HepG2 (cell line): Measurements from ENCODE around the gene LGALS7B. TPM values are rescaled to one million over a fixed set of nuclear protein-coding genes. Genes with fewer than 3 reads are reported as not detected.

Source experiments
- ELK4 ChIP-seq: sonication (generic); formaldehyde crosslinking; IDR thresholded peaks from 2 replicates; pipeline ENCODE4 v1.9.0; 2021; ENCODE audit warnings: missing genetic modification reagents, borderline replicate concordance
- GABPB1 ChIP-seq: IDR thresholded peaks from 2 replicates; pipeline ENCODE4 v1.6.1; 2016; ENCODE audit warnings: mild to moderate bottlenecking, missing genetic modification reagents, moderate library complexity, missing compliant biosample characterization
- HIVEP1 ChIP-seq: sonication (generic); formaldehyde crosslinking; IDR thresholded peaks from 2 replicates; pipeline ENCODE4 v1.4.0; 2020; ENCODE audit warnings: mild to moderate bottlenecking, missing genetic modification reagents
- KLF6 ChIP-seq: IDR thresholded peaks from 2 replicates; pipeline ENCODE4 v1.8.0; 2016; ENCODE audit warnings: missing biosample characterization, missing genetic modification reagents
- MIXL1 ChIP-seq: IDR thresholded peaks from 2 replicates; pipeline ENCODE4 v1.6.1; 2016
- MLX ChIP-seq: IDR thresholded peaks from 2 replicates; pipeline ENCODE4 v1.6.1; 2016
- MXI1 ChIP-seq: IDR thresholded peaks from 3 replicates; pipeline ENCODE4 v1.6.1; 2012; ENCODE audit warnings: low read depth, low read length, inconsistent platforms, borderline replicate concordance
- TRAFD1 ChIP-seq: sonication (generic); formaldehyde crosslinking; IDR thresholded peaks from 2 replicates; pipeline ENCODE4 v1.5.1; 2020; ENCODE audit warnings: missing genetic modification reagents, mild to moderate bottlenecking, borderline replicate concordance
- ZBTB33 ChIP-seq: sonication (generic); formaldehyde crosslinking; IDR thresholded peaks from 2 replicates; pipeline ENCODE4 v1.4.0; 2020; ENCODE audit warnings: missing genetic modification reagents
- ZNF281 ChIP-seq: sonication (generic); formaldehyde crosslinking; IDR thresholded peaks from 2 replicates; pipeline ENCODE4 v1.4.0; 2020; ENCODE audit warnings: missing genetic modification reagents, borderline replicate concordance
- ZNF468 ChIP-seq: sonication (generic); formaldehyde crosslinking; IDR thresholded peaks from 2 replicates; pipeline ENCODE4 v1.8.0; 2022; ENCODE audit warnings: mild to moderate bottlenecking, moderate library complexity, missing genetic modification reagents
- ZNF543 ChIP-seq: sonication (generic); formaldehyde crosslinking; IDR thresholded peaks from 2 replicates; pipeline ENCODE4 v1.4.0; 2020; ENCODE audit warnings: mild to moderate bottlenecking, missing genetic modification reagents
- ZNF570 ChIP-seq: sonication (generic); formaldehyde crosslinking; IDR thresholded peaks from 2 replicates; pipeline ENCODE4 v1.4.0; 2020; ENCODE audit warnings: mild to moderate bottlenecking, missing genetic modification reagents, borderline replicate concordance
- ZNF75D ChIP-seq: sonication (generic); formaldehyde crosslinking; IDR thresholded peaks from 2 replicates; pipeline ENCODE4 v1.8.1; 2023; ENCODE audit warnings: missing genetic modification reagents, mild to moderate bottlenecking, borderline replicate concordance
- ZNF773 ChIP-seq: sonication (generic); formaldehyde crosslinking; IDR thresholded peaks from 2 replicates; pipeline ENCODE4 v1.4.0; 2020; ENCODE audit warnings: missing genetic modification reagents, borderline replicate concordance
- ZNF883 ChIP-seq: sonication (generic); formaldehyde crosslinking; IDR thresholded peaks from 2 replicates; pipeline ENCODE4 v1.5.1; 2020; ENCODE audit warnings: mild to moderate bottlenecking, missing genetic modification reagents; ENCODE audit errors: not compliant biosample characterization
- polyA plus RNA-seq, 8 experiments: library from polyadenylated mRNA; depleted of rRNA in 3 of 8; stranded (reverse) in 7 of 8; unstranded in 1 of 8; fragments of >200 nt; fragmentation: Illumina TruSeq in 4 of 8; extraction: Trizol in 4 of 8; gene quantifications; 2 replicates each; pipeline versions ENCODE4 v1.2.1 to v1.2.3, GENCODE V29; 2011 to 2016; ENCODE audit warnings: low read depth in 4 of 8, missing spikeins in 1 of 8, mixed read lengths in 1 of 8; ENCODE audit not compliant: insufficient read depth in 1 of 8
- total RNA-seq, 5 experiments: library from RNA; depleted of rRNA; stranded (reverse); fragments of >200 nt; fragmentation: Illumina TruSeq; extraction: Trizol; gene quantifications; 2 replicates each; pipeline ENCODE4 v1.2.3, GENCODE V29; 2016; ENCODE audit warnings: low read depth in 1 of 5

LGALS7B gene
- total and polyA plus RNA-seq, 2 of the 13 experiments (the other 11 are each of a cell fraction or from before 2014, with no cell fraction given) = 1.7 to 2.1 TPM

GRCh38 chr19:38819231-38819920 is 30.4 kb downstream of the LGALS7B start (continued):
- TF ChIP-seq ZBTB33 (0 out of 2 replicates have a peak, but pooled peaks have one; percentile 46), ZNF570 (no peak), ZNF883 (CRISPR knock-in tag) (no peak), ZNF281 (CRISPR knock-in tag) (peak; percentile 97), MLX (CRISPR knock-in tag) (0 out of 2 replicates have a peak, but pooled peaks have one; percentile 17), MXI1 (no peak), ZNF773 (CRISPR knock-in tag) (no peak), GABPB1 (no peak), ZNF543 (CRISPR knock-in tag) (no peak), ZNF75D (CRISPR knock-in tag) (no peak), MIXL1 (CRISPR knock-in tag) (peak; percentile 20; the same call in 1 of the 2 replicates), ZNF468 (CRISPR knock-in tag) (no peak), KLF6 (CRISPR knock-in tag) (no peak), TRAFD1 (CRISPR knock-in tag) (no peak), ELK4 (CRISPR knock-in tag) (no peak), HIVEP1 (CRISPR knock-in tag) (no peak)
